Measurements from ENCODE around the gene MYMX. TPM values are rescaled to one million over a fixed set of nuclear protein-coding genes. Genes with fewer than 3 reads are reported as not detected.
"Not testable (repeated sequence)": the region's sequence is repeated elsewhere in the genome, so short reads cannot be mapped to it uniquely, and the experiment has no call there.

MYMX gene
- total RNA-seq, 1 experiment from 2014 or later, result not detected

GRCh38 chr6:44183783-44184182 is 32.9 kb upstream of the MYMX start:
- Histone ChIP-seq H3K4me3 (ENCODE audit: low read depth, low read length) (no peak overlapping the region), H3K36me3 (ENCODE audit: control insufficient read depth, insufficient read depth, low read length) (no peaks in the 10 kb centered on the region), H3K27me3 (replicated peaks; ENCODE audit: control insufficient read depth, insufficient read depth, low read length) (no peaks in the 10 kb centered on the region), H3K9me3 (no peaks in the 10 kb centered on the region), H3K4me1 (no peaks in the 10 kb centered on the region)
- peaks cover 8% of the 10 kb centered on the region for H3K4me1 Mint-ChIP-seq (ENCODE audit: low read depth, unreplicated experiment)
- intact Hi-C loops (cut with micrococcal nuclease; ENCODE audit: unreplicated experiment), result no loop called here
- H3K9me3 Mint-ChIP-seq (ENCODE audit: unreplicated experiment), result no peaks in the 10 kb centered on the region
- CTCF ChIA-PET, result no interaction called here
- H3K4me3 Mint-ChIP-seq (ENCODE audit: unreplicated experiment), result no peak overlapping the region
- no peaks in the 10 kb centered on the region for H3K36me3 Mint-ChIP-seq (ENCODE audit: insufficient read depth, unreplicated experiment)
- no peak overlapping the region for H3K27ac Mint-ChIP-seq (ENCODE audit: unreplicated experiment)
- no peaks in the 10 kb centered on the region for H3K27me3 Mint-ChIP-seq (ENCODE audit: insufficient read depth, unreplicated experiment)
- BruUV-seq (replicated peaks), result no TSS peak
- DNase-seq, result no peak
- TF ChIP-seq, protein P1, sequence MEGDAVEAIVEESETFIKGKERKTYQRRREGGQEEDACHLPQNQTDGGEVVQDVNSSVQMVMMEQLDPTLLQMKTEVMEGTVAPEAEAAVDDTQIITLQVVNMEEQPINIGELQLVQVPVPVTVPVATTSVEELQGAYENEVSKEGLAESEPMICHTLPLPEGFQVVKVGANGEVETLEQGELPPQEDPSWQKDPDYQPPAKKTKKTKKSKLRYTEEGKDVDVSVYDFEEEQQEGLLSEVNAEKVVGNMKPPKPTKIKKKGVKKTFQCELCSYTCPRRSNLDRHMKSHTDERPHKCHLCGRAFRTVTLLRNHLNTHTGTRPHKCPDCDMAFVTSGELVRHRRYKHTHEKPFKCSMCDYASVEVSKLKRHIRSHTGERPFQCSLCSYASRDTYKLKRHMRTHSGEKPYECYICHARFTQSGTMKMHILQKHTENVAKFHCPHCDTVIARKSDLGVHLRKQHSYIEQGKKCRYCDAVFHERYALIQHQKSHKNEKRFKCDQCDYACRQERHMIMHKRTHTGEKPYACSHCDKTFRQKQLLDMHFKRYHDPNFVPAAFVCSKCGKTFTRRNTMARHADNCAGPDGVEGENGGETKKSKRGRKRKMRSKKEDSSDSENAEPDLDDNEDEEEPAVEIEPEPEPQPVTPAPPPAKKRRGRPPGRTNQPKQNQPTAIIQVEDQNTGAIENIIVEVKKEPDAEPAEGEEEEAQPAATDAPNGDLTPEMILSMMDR (IDR thresholded peaks at IDR 0.05; ENCODE audit: insufficient read depth in 1 of 2, low read depth in 1 of 2, low read length in 1 of 2, severe bottlenecking in 1 of 2, unreplicated experiment in 1 of 2), result no peak
- POLR2A ChIA-PET, result no interaction called here

- DNase-seq; H3K27me3 ChIP-seq (replicated peaks; ENCODE audit: control insufficient read depth, insufficient read depth, low read length); H3K27me3 Mint-ChIP-seq (ENCODE audit: insufficient read depth, unreplicated experiment); H3K4me3 ChIP-seq (ENCODE audit: low read depth, low read length); H3K36me3 Mint-ChIP-seq (ENCODE audit: insufficient read depth, unreplicated experiment); H3K4me3 Mint-ChIP-seq (ENCODE audit: unreplicated experiment); POLR2A ChIA-PET; H3K4me1 ChIP-seq; intact Hi-C loops (cut with micrococcal nuclease; ENCODE audit: unreplicated experiment); H3K9me3 ChIP-seq; BruUV-seq (replicated peaks); H3K9me3 Mint-ChIP-seq (ENCODE audit: unreplicated experiment); H3K27ac Mint-ChIP-seq (ENCODE audit: unreplicated experiment); H3K36me3 ChIP-seq (ENCODE audit: control insufficient read depth, insufficient read depth, low read length); H3K4me1 Mint-ChIP-seq (ENCODE audit: low read depth, unreplicated experiment): not testable (repeated sequence)
- CTCF ChIA-PET, result interaction anchor here (1.8 kb wide), 1 partner anchor 49 kb away, joined by 4 read pairs; no protein-coding TSS in a partner anchor
Observed at GRCh38 chr6:44185356-44185755, 31.4 kb upstream of the MYMX start.

GRCh38 chr6:44185953-44186634 is 30.6 kb upstream of the MYMX start:
- intact Hi-C loops (cut with micrococcal nuclease; ENCODE audit: unreplicated experiment), result no loop called here
- ChIA-PET POLR2A (no interaction called here), CTCF (interaction anchor here (0.7 to 1.8 kb wide), 2 partner anchors 49 to 113 kb away, joined by 3 to 4 read pairs; no protein-coding TSS in a partner anchor)
- TF ChIP-seq, protein P1 (IDR thresholded peaks at IDR 0.05; ENCODE audit: insufficient read depth in 1 of 2, low read depth in 1 of 2, low read length in 1 of 2, severe bottlenecking in 1 of 2, unreplicated experiment in 1 of 2), result no peak
- H3K4me3 Mint-ChIP-seq (ENCODE audit: unreplicated experiment), result no peak overlapping the region
- BruUV-seq (replicated peaks), result no TSS peak
- Histone ChIP-seq H3K27me3 (replicated peaks; ENCODE audit: control insufficient read depth, insufficient read depth, low read length) (no peaks in the 10 kb centered on the region), H3K9me3 (no peaks in the 10 kb centered on the region), H3K36me3 (ENCODE audit: control insufficient read depth, insufficient read depth, low read length) (no peaks in the 10 kb centered on the region), H3K4me1 (no peaks in the 10 kb centered on the region), H3K4me3 (ENCODE audit: low read depth, low read length) (no peak overlapping the region)
- no peaks in the 10 kb centered on the region for H3K4me1 Mint-ChIP-seq (ENCODE audit: low read depth, unreplicated experiment)
- no peaks in the 10 kb centered on the region for H3K27me3 Mint-ChIP-seq (ENCODE audit: insufficient read depth, unreplicated experiment)
- no peaks in the 10 kb centered on the region for H3K9me3 Mint-ChIP-seq (ENCODE audit: unreplicated experiment)
- DNase-seq, result no peak
- H3K36me3 Mint-ChIP-seq (ENCODE audit: insufficient read depth, unreplicated experiment), result no peaks in the 10 kb centered on the region
- no peak overlapping the region for H3K27ac Mint-ChIP-seq (ENCODE audit: unreplicated experiment)
